Measurements from ENCODE around the gene SERPINB6. TPM values are rescaled to one million over a fixed set of nuclear protein-coding genes. Genes with fewer than 3 reads are reported as not detected.

The SERPINB6 gene
- 39.0 and 40.6 TPM in 2 replicates for total RNA-seq (2021)
- long read RNA-seq, transcript SERPINB6-205 (7 exons, 1,315 nt), result minor isoform, 60 of 224 reads
- long read RNA-seq, transcript SERPINB6-203 (7 exons, 1,495 nt), result minor isoform, 17 of 224 reads
- long read RNA-seq, transcript SERPINB6-206 (7 exons, 1,375 nt), result minor isoform, 32 of 224 reads
- long read RNA-seq, transcript SERPINB6-210 (7 exons, 1,638 nt), result major isoform, 82 of 224 reads
- long read RNA-seq, partial matches to known transcripts, result 4 of 224 reads
- long read RNA-seq, other reads (novel, unspliced or antisense), result 18 of 224 reads

GRCh38 chr6:2971420-2972218 is at the start of gene SERPINB6:
SERPINB6 (minus strand) TSS chr6:2971567; CDS start chr6:2959332, 12,235 bp downstream.
- peak within 1 kb of the TSS; percentile 80 to 84 for H3K4me3 Mint-ChIP-seq
- Histone ChIP-seq H3K27ac (ENCODE audit: insufficient read length, low read depth, low read length) (no peak within 1 kb of the TSS), H2BK15ac (ENCODE audit: low read depth, low read length) (no peak within 1 kb of the TSS), H3K4ac (ENCODE audit: low read depth, low read length) (no peak within 1 kb of the TSS), H4K5ac (ENCODE audit: insufficient read length, low read depth, low read length) (no peak within 1 kb of the TSS), H3K9me3 (ENCODE audit: control insufficient read depth, low read depth, low read length) (no peaks in the 10 kb centered on the region), H3K56ac (ENCODE audit: insufficient read length, low read depth, low read length) (no peak within 1 kb of the TSS), H2BK5ac (ENCODE audit: insufficient read length, low read length) (no peak within 1 kb of the TSS), H2AK5ac (ENCODE audit: insufficient read length, low read length) (no peak within 1 kb of the TSS), H3K23ac (ENCODE audit: insufficient read length, low read depth, low read length) (no peak within 1 kb of the TSS), H3K4me2 (ENCODE audit: insufficient read depth, insufficient read length, low read length) (peak within 1 kb of the TSS; percentile 62), H2BK20ac (ENCODE audit: low read depth, low read length, poor library complexity, severe bottlenecking) (no peak within 1 kb of the TSS), H4K8ac (replicated peaks; ENCODE audit: insufficient read length, low read depth, low read length) (no peak within 1 kb of the TSS), H3K27me3 (ENCODE audit: insufficient read depth, low read length) (no peaks in the 10 kb centered on the region), H3K23me2 (ENCODE audit: insufficient read length, low read depth, low read length, poor library complexity, severe bottlenecking) (peaks cover 6% of the 10 kb centered on the region), H2AFZ (ENCODE audit: low read length) (no peak within 1 kb of the TSS), H3K9ac (ENCODE audit: extremely low read depth, insufficient read length, low read length) (peak within 1 kb of the TSS; percentile 40), H4K91ac (ENCODE audit: insufficient read length, low read depth, low read length) (no peak within 1 kb of the TSS), H2BK120ac (ENCODE audit: low read depth, low read length, poor library complexity, severe bottlenecking) (no peak within 1 kb of the TSS), H4K20me1 (ENCODE audit: control insufficient read depth, insufficient read depth, insufficient read length) (no peaks in the 10 kb centered on the region), H3K79me2 (ENCODE audit: insufficient read depth, low read length) (no peaks in the 10 kb centered on the region), H3T11ph (ENCODE audit: low read length) (no peak within 1 kb of the TSS), H2BK12ac (ENCODE audit: insufficient read length, low read depth, low read length) (no peak within 1 kb of the TSS), H3K18ac (ENCODE audit: insufficient read length, low read depth, low read length) (peak within 1 kb of the TSS; percentile 91), H3K14ac (ENCODE audit: insufficient read depth, low read length) (peak within 1 kb of the TSS; percentile 94), H3K4me1 (ENCODE audit: insufficient read depth, low read length) (no peaks in the 10 kb centered on the region; the same call in 1 of the 2 replicates), H3K79me1 (ENCODE audit: insufficient read depth, low read depth, low read length, poor library complexity, severe bottlenecking) (no peaks in the 10 kb centered on the region)
- H3K27me3 Mint-ChIP-seq (ENCODE audit: low read depth), result peaks cover 11% of the 10 kb centered on the region; the same call in 1 of the 2 replicates
- no peak within 1 kb of the TSS; a peak in 1 of 7 replicates for H3K27ac Mint-ChIP-seq
- WGBS (ENCODE audit: extremely low coverage, insufficient read length, low lambda C conversion rate), result no CpG with 5 or more reads among the region's 63 CpGs
- DNase-seq, result no peak
- TF ChIP-seq CTCF (conservative IDR thresholded peaks at IDR 0.05), result no peak
- peaks cover 0 to 4% of the 10 kb centered on the region in 2 experiments; a peak in 2 of 5 replicates for H3K9me3 Mint-ChIP-seq
- peaks cover 16 to 25% of the 10 kb centered on the region in 2 experiments for H3K4me1 Mint-ChIP-seq
- H3K36me3 Mint-ChIP-seq (ENCODE audit: insufficient read depth in 1 of 3, low read depth in 3 of 3), result no peaks in the 10 kb centered on the region; a peak in 2 of 7 replicates

Measured in H9 (cell line).